Left ventricle myocardium inferior (tissue), 1 donor: ENCODE data around the gene EPRS1. TPM values are rescaled to one million over a fixed set of nuclear protein-coding genes. Genes with fewer than 3 reads are reported as not detected.

ENCODE experiments used
- DNase-seq: peaks from one replicate; pipeline ENCODE4 v3.0.0-alpha.2; 2020
- H3K27ac ChIP-seq: fragments of 200-600 bp; replicated peaks from 2 replicates; pipeline ENCODE4 v1.8.0; 2021
- H3K27me3 ChIP-seq: fragments of 200-600 bp; 2 replicates; pipeline ENCODE4 v1.8.0; 2021; ENCODE audit warnings: low read depth
- H3K36me3 ChIP-seq: fragments of 200-600 bp; 2 replicates; pipeline ENCODE4 v1.8.0; 2021
- H3K4me1 ChIP-seq: fragments of 200-600 bp; 2 replicates; pipeline ENCODE4 v1.8.0; 2021
- H3K4me3 ChIP-seq: fragments of 200-600 bp; 2 replicates; pipeline ENCODE4 v1.8.0; 2021; ENCODE audit warnings: mild to moderate bottlenecking, moderate library complexity
- H3K9me3 ChIP-seq: fragments of 200-600 bp; replicated peaks from 2 replicates; pipeline ENCODE4 v1.8.0; 2021
- CTCF ChIP-seq: fragments of 200-600 bp; IDR thresholded peaks from 2 replicates; pipeline ENCODE4 v1.8.0; 2021; ENCODE audit warnings: antibody characterized with exemption, mild to moderate bottlenecking, borderline replicate concordance
- intact Hi-C: fragments of 100-400 bp; cut with micrococcal nuclease; formaldehyde crosslinking; loops from one replicate; pipeline ENCODE4 v1.11.0; 2022
- long read RNA-seq: library from polyadenylated mRNA; unstranded; transcript quantifications from one replicate; pipeline ENCODE4 v2.0.0, GENCODE V29; 2021
- total RNA-seq: library from RNA; stranded (reverse); fragmentation: NEBNext Ultra II Directional; extraction: Animal tissue kit (Norgen Biotek cat#: 25700); gene quantifications from one replicate; pipeline ENCODE4 v1.2.1, GENCODE V29; 2021
- donor health status: DM: no; HTN: yes; CAD: no; lungs with severe emphysema.

EPRS1 gene
- total RNA-seq = 56.9 TPM
- long read RNA-seq, full-length matches to known transcripts = 50 of 75 reads
- long read RNA-seq, partial matches to known transcripts = 23 of 75 reads
- long read RNA-seq, other reads (novel, unspliced or antisense) = 2 of 75 reads

GRCh38 chr1:220046052-220046930 lies at the start of gene EPRS1:
Gene EPRS1, minus strand, starts transcription at chr1:220046505. Its CDS starts 117 bp downstream, at chr1:220046388.
- Histone ChIP-seq H3K27ac (peak within 1 kb of the TSS; percentile 90), H3K9me3 (no peaks in the 10 kb centered on the region), H3K36me3 (no peaks in the 10 kb centered on the region), H3K27me3 (no peaks in the 10 kb centered on the region), H3K4me3 (peak within 1 kb of the TSS; percentile 90), H3K4me1 (peaks cover 36% of the 10 kb centered on the region)
- TF ChIP-seq CTCF = peak; percentile 91
- DNase-seq = peak; percentile 94
- intact Hi-C loops = no loop called here

- TF ChIP-seq CTCF = no peak
- Histone ChIP-seq H3K4me3 (peak within 1 kb of the TSS; percentile 88), H3K36me3 (peaks cover 34% of the 10 kb centered on the region), H3K27ac (peak within 1 kb of the TSS; percentile 89), H3K9me3 (no peaks in the 10 kb centered on the region), H3K4me1 (peaks cover 38% of the 10 kb centered on the region), H3K27me3 (no peaks in the 10 kb centered on the region)
- intact Hi-C loops = no loop called here
- DNase-seq = peak; percentile 91
Observed at GRCh38 chr1:220094016-220094911, 48.0 kb upstream of the EPRS1 start, which contains the start of gene IARS2. Gene IARS2, plus strand, starts transcription at chr1:220094132. Its CDS starts 85 bp downstream, at chr1:220094217.

GRCh38 chr1:220093361-220094015 lies 47.2 kb upstream of the EPRS1 start:
- intact Hi-C loops = no loop called here
- peak overlapping the region; percentile 88 for H3K4me3 ChIP-seq
- no peaks in the 10 kb centered on the region for H3K9me3 ChIP-seq

GRCh38 chr1:220092694-220093093 lies 46.4 kb upstream of the EPRS1 start:
- Histone ChIP-seq H3K27ac (no peak overlapping the region), H3K36me3 (peaks cover 20% of the 10 kb centered on the region), H3K27me3 (no peaks in the 10 kb centered on the region), H3K9me3 (no peaks in the 10 kb centered on the region), H3K4me1 (peaks cover 45% of the 10 kb centered on the region), H3K4me3 (no peak overlapping the region)
- no peak for TF ChIP-seq CTCF
- no peak for DNase-seq
- intact Hi-C loops = no loop called here

More at GRCh38 chr1:220093361-220094015, 47.2 kb upstream of the EPRS1 start:
- Histone ChIP-seq H3K36me3 (peaks cover 27% of the 10 kb centered on the region), H3K27ac (peak overlapping the region; percentile 89), H3K27me3 (no peaks in the 10 kb centered on the region), H3K4me1 (peaks cover 45% of the 10 kb centered on the region)
- TF ChIP-seq CTCF = no peak
- no peak for DNase-seq
